Chondrocyte (in vitro differentiated cells): ENCODE data around the gene CLEC16A. TPM values are rescaled to one million over a fixed set of nuclear protein-coding genes. Genes with fewer than 3 reads are reported as not detected.
A peak's percentile ranks its signal among the peaks of the same experiment; 100 is the strongest.

Experiments used
- DNase-seq: peaks from one replicate; pipeline ENCODE4 v3.0.0; 2021; ENCODE audit warnings: mixed read lengths, low spot score
- H3K27ac Mint-ChIP-seq: one replicate; pipeline ENCODE4 v1.8.0; 2021; ENCODE audit warnings: mild to moderate bottlenecking, moderate library complexity, mixed read lengths; ENCODE audit not compliant: unreplicated experiment
- H3K27me3 Mint-ChIP-seq: 2 replicates; pipeline ENCODE4 v1.8.0; 2021; ENCODE audit warnings: low read depth, mixed read lengths
- H3K36me3 Mint-ChIP-seq: 2 replicates; pipeline ENCODE4 v1.8.0; 2021; ENCODE audit warnings: low read depth, mixed read lengths
- H3K4me1 Mint-ChIP-seq: 2 replicates; pipeline ENCODE4 v1.8.0; 2021; ENCODE audit warnings: low read depth, mild to moderate bottlenecking, mixed read lengths
- H3K4me3 Mint-ChIP-seq: one replicate; pipeline ENCODE4 v1.8.0; 2021; ENCODE audit warnings: mild to moderate bottlenecking, moderate library complexity, mixed read lengths; ENCODE audit not compliant: unreplicated experiment
- H3K9me3 Mint-ChIP-seq: 2 replicates; pipeline ENCODE4 v1.8.0; 2021; ENCODE audit warnings: low read depth, mixed read lengths
- CTCF ChIP-seq: fragments of 200-600 bp; sonication (generic); IDR thresholded peaks from 2 replicates; pipeline ENCODE4 v1.5.0; 2021; ENCODE audit warnings: antibody characterized with exemption, mild to moderate bottlenecking, moderate library complexity
- total RNA-seq: library from RNA; stranded (reverse); gene quantifications from 3 replicates; pipeline ENCODE4 v1.2.1, GENCODE V29; 2021

The CLEC16A gene
- total RNA-seq, 1 donor from 2014 or later = 17.9 TPM

DNA sequence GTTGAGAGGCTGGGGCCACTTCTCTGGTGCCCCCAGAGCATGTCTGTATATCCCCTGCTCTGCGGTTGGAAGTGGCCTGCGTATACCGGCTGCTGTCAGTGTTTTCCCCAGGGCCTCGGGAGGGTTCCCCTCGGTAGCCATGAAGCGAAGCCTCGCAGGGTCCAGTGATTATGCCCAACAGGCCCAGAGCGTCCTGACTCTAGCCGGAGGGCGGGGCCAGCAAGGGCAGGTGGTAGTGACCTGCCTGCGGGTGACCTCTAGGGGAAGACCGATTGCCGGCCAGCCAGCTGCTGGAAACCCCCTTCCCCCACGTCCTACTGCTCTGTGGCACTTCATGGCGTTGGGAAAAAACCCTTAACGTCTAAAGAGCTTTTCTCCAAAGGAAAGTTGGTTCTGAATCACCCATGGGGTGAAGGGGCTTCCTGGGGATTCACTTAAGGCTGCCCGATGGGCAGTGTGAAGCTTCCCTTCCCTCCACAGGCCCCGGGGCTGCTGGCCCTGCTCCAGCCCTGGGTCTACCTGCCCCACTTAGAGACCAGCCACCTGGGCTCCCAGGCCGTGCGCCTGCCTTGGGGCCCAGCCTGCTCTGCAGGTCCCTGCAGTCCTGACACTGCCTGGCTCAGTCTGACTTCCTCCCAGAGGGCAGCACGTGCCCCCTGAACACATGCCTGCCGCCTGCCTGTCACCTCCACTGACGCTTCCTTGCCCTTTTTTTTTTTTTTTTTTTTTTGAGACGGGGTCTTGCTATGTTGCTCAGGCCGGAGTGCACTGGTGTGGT is 238.9 kb downstream of the CLEC16A start:
- Mint-ChIP-seq H3K9me3 (no peaks in the 10 kb centered on the region), H3K4me3 (no peak overlapping the region), H3K36me3 (peaks cover 11% of the 10 kb centered on the region), H3K27me3 (no peaks in the 10 kb centered on the region), H3K4me1 (peaks cover 3% of the 10 kb centered on the region), H3K27ac (no peak overlapping the region)
- TF ChIP-seq CTCF = no peak
- DNase-seq = peak; percentile 92

GRCh38 chr16:11183951-11184350 is 239.6 kb downstream of the CLEC16A start:
- Mint-ChIP-seq H3K4me1 (peaks cover 3% of the 10 kb centered on the region), H3K9me3 (no peaks in the 10 kb centered on the region), H3K27me3 (no peaks in the 10 kb centered on the region), H3K4me3 (no peak overlapping the region), H3K36me3 (peaks cover 8% of the 10 kb centered on the region), H3K27ac (no peak overlapping the region)
- no peak for DNase-seq
- no peak for TF ChIP-seq CTCF

DNA sequence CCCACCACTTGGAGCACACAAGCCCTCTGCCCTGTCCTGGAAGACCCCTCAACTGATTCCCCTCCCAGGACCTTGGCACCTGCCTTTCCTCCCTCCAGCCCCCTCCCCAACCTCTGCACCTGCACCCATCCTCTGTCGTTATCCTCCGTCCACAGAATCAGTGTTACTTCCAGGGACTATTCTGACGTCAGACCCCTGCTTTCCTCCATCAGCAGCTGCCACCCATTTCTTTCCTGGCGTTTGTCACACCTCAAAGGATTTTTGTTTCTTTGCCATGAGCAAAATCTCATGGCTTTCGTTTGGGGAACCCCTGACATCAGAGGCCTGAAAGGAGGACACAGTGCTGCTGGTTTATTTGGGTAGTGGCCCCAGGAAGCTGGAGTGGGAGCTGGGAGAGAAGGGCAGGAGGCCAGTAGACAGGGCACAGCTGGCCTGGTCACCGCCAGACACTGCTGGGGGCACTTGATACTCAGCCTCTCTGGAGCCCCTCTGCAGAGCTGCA is 243.2 kb downstream of the CLEC16A start:
- peaks cover 2% of the 10 kb centered on the region for H3K27me3 Mint-ChIP-seq
- no peaks in the 10 kb centered on the region for H3K4me1 Mint-ChIP-seq
- peaks cover 3% of the 10 kb centered on the region for H3K36me3 Mint-ChIP-seq
- DNase-seq = no peak
- H3K9me3 Mint-ChIP-seq = no peaks in the 10 kb centered on the region
- no peak overlapping the region for H3K27ac Mint-ChIP-seq
- no peak for TF ChIP-seq CTCF
- no peak overlapping the region for H3K4me3 Mint-ChIP-seq

DNA sequence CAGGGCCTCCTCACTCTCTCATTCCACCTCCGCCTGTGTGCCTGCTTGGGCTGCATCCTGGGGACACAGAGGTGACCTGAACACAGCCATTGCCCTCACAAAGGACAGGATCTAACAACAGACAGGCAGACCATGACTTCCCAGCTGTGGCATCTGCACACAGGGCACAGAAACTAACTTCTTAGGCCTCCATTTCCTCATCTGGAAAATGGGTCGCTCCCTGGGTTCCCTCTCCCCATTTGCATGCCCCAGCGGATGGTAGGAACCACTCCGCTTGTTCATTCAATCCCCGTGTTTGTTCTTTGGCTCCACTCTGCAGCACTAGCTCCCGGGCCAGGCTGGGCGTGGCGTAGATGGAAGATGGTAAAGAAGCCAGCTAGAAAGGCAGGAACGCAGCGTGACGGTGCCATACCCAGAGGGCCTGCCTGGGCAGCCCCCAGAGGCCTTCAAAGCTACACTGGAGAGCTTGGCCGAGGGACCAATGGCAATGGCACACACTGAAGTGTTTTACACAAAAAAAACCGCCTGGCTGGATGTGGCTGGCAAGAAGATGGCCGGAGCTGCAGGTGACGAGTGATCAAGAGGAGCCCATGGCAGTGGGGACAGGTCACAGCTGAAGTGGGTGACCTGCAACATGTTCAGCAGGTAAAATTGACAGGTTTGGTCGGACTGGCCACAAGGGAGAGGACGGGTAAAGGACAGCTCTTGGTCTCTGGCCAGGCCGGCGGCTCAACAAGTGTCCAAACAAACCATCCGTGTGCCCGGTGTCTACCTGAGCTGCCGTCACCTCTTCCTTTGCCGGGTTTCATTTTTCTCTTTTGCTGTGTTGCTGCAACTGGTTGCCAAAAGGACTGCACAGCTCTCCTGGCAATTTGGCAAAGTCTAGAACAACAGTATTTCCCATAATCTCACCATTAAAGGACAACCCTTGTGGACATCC is 244.7 kb downstream of the CLEC16A start:
- TF ChIP-seq CTCF = no peak
- Mint-ChIP-seq H3K9me3 (no peaks in the 10 kb centered on the region), H3K27me3 (peaks cover 8% of the 10 kb centered on the region), H3K36me3 (peaks cover 2% of the 10 kb centered on the region), H3K4me1 (no peaks in the 10 kb centered on the region), H3K27ac (no peak overlapping the region), H3K4me3 (no peak overlapping the region)
- no peak for DNase-seq
